ENCODE results near the gene NRTN.

Gene NRTN

GRCh38 chr19:5804516-5805461, at the start of gene NRTN:
Gene NRTN, plus strand, starts transcription at chr19:5805067. Its CDS starts 19,099 bp downstream, at chr19:5824166.
- H3F3A ChIP-seq (ENCODE audit: control insufficient read depth, insufficient read depth) = no peaks in the 10 kb centered on the region
- H3K4me3 ChIP-seq (ENCODE audit: low read length) = peak within 1 kb of the TSS; percentile 66
- H3K4me1 ChIP-seq (ENCODE audit: control insufficient read depth, low read length) = peaks cover 14% of the 10 kb centered on the region
- H3K36me3 ChIP-seq (ENCODE audit: control insufficient read depth, low read length) = no peaks in the 10 kb centered on the region
- no peaks in the 10 kb centered on the region for H3K9me3 ChIP-seq (ENCODE audit: control insufficient read depth, insufficient read depth, low read length)
- TF ChIP-seq CTCF (IDR thresholded peaks at IDR 0.05; ENCODE audit: low read depth, low read length, poor library complexity, severe bottlenecking) (no peak), EZH2phosphoT487 (IDR thresholded peaks at IDR 0.05; ENCODE audit: borderline replicate concordance, low read length) (no peak)
- H3K4me2 ChIP-seq (ENCODE audit: low read length) = peak within 1 kb of the TSS; percentile 83
- no peaks in the 10 kb centered on the region for H4K20me1 ChIP-seq (ENCODE audit: control insufficient read depth, insufficient read depth, low read depth, low read length)
- H3K27ac ChIP-seq (ENCODE audit: low read depth, low read length) = no peak within 1 kb of the TSS
- H3K27me3 ChIP-seq (ENCODE audit: control insufficient read depth, low read length) = peaks cover 24% of the 10 kb centered on the region
- no peaks in the 10 kb centered on the region for H3K9me2 ChIP-seq (replicated peaks; ENCODE audit: control insufficient read depth, low read length)
- no peaks in the 10 kb centered on the region for H3K79me2 ChIP-seq (ENCODE audit: control insufficient read depth, low read length)

- Histone ChIP-seq H3K9me3 (ENCODE audit: control insufficient read depth, insufficient read depth, low read length) (no peaks in the 10 kb centered on the region), H3K79me2 (ENCODE audit: control insufficient read depth, low read length) (no peaks in the 10 kb centered on the region), H3K27me3 (ENCODE audit: control insufficient read depth, low read length) (no peaks in the 10 kb centered on the region)
These were observed 42.2 kb upstream of the NRTN start for GRCh38 chr19:5762608-5763217.

GRCh38 chr19:5765220-5765619, 39.6 kb upstream of the NRTN start:
- H3K27me3 ChIP-seq (ENCODE audit: control insufficient read depth, low read length) = no peaks in the 10 kb centered on the region
- no peaks in the 10 kb centered on the region for H3K9me3 ChIP-seq (ENCODE audit: control insufficient read depth, insufficient read depth, low read length)
- no peaks in the 10 kb centered on the region for H3K9me2 ChIP-seq (replicated peaks; ENCODE audit: control insufficient read depth, low read length)
- no peak overlapping the region for H3K4me2 ChIP-seq (ENCODE audit: low read length)
- H3F3A ChIP-seq (ENCODE audit: control insufficient read depth, insufficient read depth) = no peaks in the 10 kb centered on the region
- H3K36me3 ChIP-seq (ENCODE audit: control insufficient read depth, low read length) = no peaks in the 10 kb centered on the region
- H3K4me1 ChIP-seq (ENCODE audit: control insufficient read depth, low read length) = no peaks in the 10 kb centered on the region
- no peak overlapping the region for H3K27ac ChIP-seq (ENCODE audit: low read depth, low read length)
- H4K20me1 ChIP-seq (ENCODE audit: control insufficient read depth, insufficient read depth, low read depth, low read length) = no peaks in the 10 kb centered on the region
- TF ChIP-seq EZH2phosphoT487 (IDR thresholded peaks at IDR 0.05; ENCODE audit: borderline replicate concordance, low read length) = no peak
- TF ChIP-seq CTCF (IDR thresholded peaks at IDR 0.05; ENCODE audit: low read depth, low read length, poor library complexity, severe bottlenecking) = no peak
- no peaks in the 10 kb centered on the region for H3K79me2 ChIP-seq (ENCODE audit: control insufficient read depth, low read length)
- H3K4me3 ChIP-seq (ENCODE audit: low read length) = no peak overlapping the region

More at GRCh38 chr19:5762608-5763217, 42.2 kb upstream of the NRTN start:
- no peaks in the 10 kb centered on the region for H4K20me1 ChIP-seq (ENCODE audit: control insufficient read depth, insufficient read depth, low read depth, low read length)
- H3K36me3 ChIP-seq (ENCODE audit: control insufficient read depth, low read length) = no peaks in the 10 kb centered on the region
- H3K4me1 ChIP-seq (ENCODE audit: control insufficient read depth, low read length) = no peaks in the 10 kb centered on the region
- TF ChIP-seq EZH2phosphoT487 (IDR thresholded peaks at IDR 0.05; ENCODE audit: borderline replicate concordance, low read length) = no peak
- TF ChIP-seq CTCF (IDR thresholded peaks at IDR 0.05; ENCODE audit: low read depth, low read length, poor library complexity, severe bottlenecking) = no peak
- H3K4me3 ChIP-seq (ENCODE audit: low read length) = no peak overlapping the region
- no peaks in the 10 kb centered on the region for H3K9me2 ChIP-seq (replicated peaks; ENCODE audit: control insufficient read depth, low read length)
- no peak overlapping the region for H3K27ac ChIP-seq (ENCODE audit: low read depth, low read length)
- no peak overlapping the region for H3K4me2 ChIP-seq (ENCODE audit: low read length)
- H3F3A ChIP-seq (ENCODE audit: control insufficient read depth, insufficient read depth) = no peaks in the 10 kb centered on the region

Data from DOHH2 (cell line).